Vagina (tissue), 2 donors: ENCODE measurements around the gene NAPB. TPM values are rescaled to one million over a fixed set of nuclear protein-coding genes. Genes with fewer than 3 reads are reported as not detected.

Experiments used
- DNase-seq, 2 donors: peaks; one replicate each; pipeline ENCODE4 v3.0.0-alpha.2; 2017; ENCODE audit errors: extremely low spot score in 2 of 2
- H3K27ac ChIP-seq: fragments of 200-600 bp; sonication (generic); one replicate; pipeline ENCODE4 v1.5.1; 2019
- H3K27me3 ChIP-seq: fragments of 200-600 bp; sonication (generic); one replicate; pipeline ENCODE4 v1.5.1; 2019
- H3K36me3 ChIP-seq, 2 donors: fragments of 200-600 bp; sonication (generic); one replicate each; pipeline ENCODE4 v1.5.1; 2017 to 2019
- H3K4me1 ChIP-seq: fragments of 200-600 bp; sonication (generic); one replicate; pipeline ENCODE4 v1.5.1; 2019
- H3K4me3 ChIP-seq, 2 donors: fragments of 200-600 bp; sonication (generic); 1 replicate in 1 of 2; 2 replicates in 1 of 2; pipeline ENCODE4 v1.5.1; 2016 to 2019
- H3K9me3 ChIP-seq: fragments of 200-600 bp; sonication (generic); one replicate; pipeline ENCODE4 v1.5.1; 2019
- POLR2A ChIP-seq, 2 donors: fragments of 450-650 bp; IDR thresholded peaks; one replicate each; pipeline ENCODE4 v1.6.1; 2017; ENCODE audit warnings: antibody characterized with exemption in 2 of 2, mild to moderate bottlenecking in 2 of 2, moderate library complexity in 2 of 2
- POLR2AphosphoS5 ChIP-seq, 2 donors: sonication (generic); formaldehyde crosslinking; IDR thresholded peaks; one replicate each; pipeline ENCODE4 v1.9.0; 2017; ENCODE audit warnings: antibody characterized with exemption in 2 of 2, mild to moderate bottlenecking in 2 of 2, low read depth in 1 of 2; ENCODE audit not compliant: insufficient read depth in 1 of 2
- intact Hi-C: fragments of 100-400 bp; cut with DNase I; formaldehyde crosslinking; loops from one replicate; pipeline ENCODE4 v1.15.1; 2023
- small RNA-seq: library from RNA; depleted of rRNA; stranded (forward); fragments of <200 nt; gene quantifications from one replicate; pipeline ENCODE3, GENCODE V24; 2016
- total RNA-seq: library from RNA; depleted of rRNA; stranded (reverse); fragments of >200 nt; gene quantifications from one replicate; pipeline ENCODE4 v1.2.3, GENCODE V29; 2016
- TF ChIP-seq, protein P1 (sequence below), 3 experiments: fragments of 450-650 bp in 2 of 3; fragments of 200-600 bp in 1 of 3; sonication (generic) in 1 of 3; IDR thresholded peaks; one replicate each; pipeline ENCODE4 v1.5.1; 2017 to 2019; ENCODE audit warnings: antibody characterized with exemption in 3 of 3, mild to moderate bottlenecking in 2 of 3, moderate library complexity in 2 of 3

NAPB gene
- total RNA-seq, 1 donor from 2014 or later = 28.5 TPM

DNA sequence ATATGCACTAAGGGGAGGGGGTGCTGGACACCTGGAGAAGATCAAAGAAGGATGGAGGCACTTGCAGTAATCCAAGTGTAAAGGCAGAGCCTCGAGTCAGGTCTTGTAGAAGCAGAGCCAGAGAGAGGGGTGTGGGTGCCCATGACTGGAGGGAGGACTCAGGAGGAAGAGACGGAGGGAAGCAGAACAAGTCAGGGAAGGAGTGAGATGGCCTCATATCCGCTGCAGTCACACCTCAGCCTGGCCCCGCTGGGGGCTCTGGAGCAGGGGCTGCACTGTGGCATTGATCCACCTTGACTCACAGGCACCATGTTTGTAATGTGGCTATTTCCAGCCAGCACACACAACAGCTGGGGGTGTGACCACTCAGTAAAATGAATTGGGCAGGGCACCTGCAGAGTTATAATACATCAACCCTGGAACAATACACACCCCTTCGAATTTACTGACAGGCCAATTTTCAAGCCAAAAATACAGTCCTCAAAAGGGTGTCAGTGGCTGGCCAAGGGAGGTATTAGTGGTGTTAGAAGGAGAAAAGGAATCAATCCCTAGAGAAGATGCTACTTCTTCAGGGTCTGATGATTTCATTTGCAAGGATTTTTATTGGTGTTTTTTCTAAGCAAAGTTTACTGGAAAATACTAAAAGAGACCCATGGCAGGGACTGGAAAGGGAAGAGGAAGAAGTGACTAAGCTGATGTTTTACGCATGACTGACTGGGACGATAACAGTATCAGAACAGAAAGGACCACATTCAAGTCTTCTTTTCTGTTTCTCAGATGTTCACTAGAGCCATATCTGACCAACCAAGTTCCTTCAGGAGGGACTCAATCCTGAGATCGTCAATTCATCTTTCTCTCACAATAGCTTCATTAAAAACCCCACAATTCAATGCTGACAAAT, 89.6 kb downstream of the NAPB start:
- no peak overlapping the region for H3K27ac ChIP-seq

DNA sequence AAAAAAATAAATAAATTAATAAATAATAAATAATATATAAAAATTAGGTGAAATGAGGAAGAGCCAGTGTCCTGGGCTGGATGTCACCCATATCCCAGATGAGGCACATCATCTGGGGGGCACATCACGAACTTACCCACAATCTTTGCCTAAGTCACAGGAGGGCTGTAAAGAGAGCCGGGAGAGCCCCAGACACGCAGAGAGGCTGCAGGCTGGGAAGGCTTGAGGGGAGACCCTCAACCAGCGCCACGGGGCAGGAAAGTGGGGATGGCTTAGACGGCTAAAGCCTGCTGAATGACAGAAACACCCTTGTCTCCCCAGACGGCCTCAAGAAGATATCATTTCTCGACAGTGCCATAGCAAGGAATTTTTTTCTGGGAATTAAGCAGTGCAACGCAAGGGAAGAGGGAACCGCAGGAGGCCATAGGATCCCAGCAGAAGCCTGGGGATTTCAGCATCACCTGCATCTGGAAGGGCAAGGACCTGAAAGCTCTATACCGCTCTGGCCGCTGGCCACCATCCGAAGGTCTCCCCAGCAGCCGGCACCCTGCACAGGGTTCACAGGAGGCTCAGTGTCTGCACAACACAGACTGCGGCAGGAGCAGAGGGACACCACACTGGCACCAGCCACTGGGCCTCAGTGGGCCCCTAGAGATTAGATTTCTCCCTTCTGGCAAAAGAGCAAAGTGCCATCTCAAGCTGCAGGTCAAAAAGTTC, 93.5 kb downstream of the NAPB start:
- no peaks in the 10 kb centered on the region for H3K36me3 ChIP-seq
- no peak for DNase-seq
- H3K9me3 ChIP-seq = no peaks in the 10 kb centered on the region

More for the DNA sequence above, 89.6 kb downstream of the NAPB start:
- Histone ChIP-seq H3K9me3 (no peaks in the 10 kb centered on the region), H3K4me1 (no peaks in the 10 kb centered on the region), H3K4me3 (no peak overlapping the region), H3K27me3 (no peaks in the 10 kb centered on the region), H3K36me3 (no peaks in the 10 kb centered on the region)
- intact Hi-C loops = no loop called here
- TF ChIP-seq POLR2AphosphoS5 (IDR thresholded peaks at IDR 0.05; ENCODE audit: insufficient read depth in 1 of 2, low read depth in 1 of 2) (no peak), POLR2A (IDR thresholded peaks at IDR 0.05) (no peak)
- TF ChIP-seq, protein P1, sequence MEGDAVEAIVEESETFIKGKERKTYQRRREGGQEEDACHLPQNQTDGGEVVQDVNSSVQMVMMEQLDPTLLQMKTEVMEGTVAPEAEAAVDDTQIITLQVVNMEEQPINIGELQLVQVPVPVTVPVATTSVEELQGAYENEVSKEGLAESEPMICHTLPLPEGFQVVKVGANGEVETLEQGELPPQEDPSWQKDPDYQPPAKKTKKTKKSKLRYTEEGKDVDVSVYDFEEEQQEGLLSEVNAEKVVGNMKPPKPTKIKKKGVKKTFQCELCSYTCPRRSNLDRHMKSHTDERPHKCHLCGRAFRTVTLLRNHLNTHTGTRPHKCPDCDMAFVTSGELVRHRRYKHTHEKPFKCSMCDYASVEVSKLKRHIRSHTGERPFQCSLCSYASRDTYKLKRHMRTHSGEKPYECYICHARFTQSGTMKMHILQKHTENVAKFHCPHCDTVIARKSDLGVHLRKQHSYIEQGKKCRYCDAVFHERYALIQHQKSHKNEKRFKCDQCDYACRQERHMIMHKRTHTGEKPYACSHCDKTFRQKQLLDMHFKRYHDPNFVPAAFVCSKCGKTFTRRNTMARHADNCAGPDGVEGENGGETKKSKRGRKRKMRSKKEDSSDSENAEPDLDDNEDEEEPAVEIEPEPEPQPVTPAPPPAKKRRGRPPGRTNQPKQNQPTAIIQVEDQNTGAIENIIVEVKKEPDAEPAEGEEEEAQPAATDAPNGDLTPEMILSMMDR (IDR thresholded peaks at IDR 0.05) = no peak
- DNase-seq = no peak

DNA sequence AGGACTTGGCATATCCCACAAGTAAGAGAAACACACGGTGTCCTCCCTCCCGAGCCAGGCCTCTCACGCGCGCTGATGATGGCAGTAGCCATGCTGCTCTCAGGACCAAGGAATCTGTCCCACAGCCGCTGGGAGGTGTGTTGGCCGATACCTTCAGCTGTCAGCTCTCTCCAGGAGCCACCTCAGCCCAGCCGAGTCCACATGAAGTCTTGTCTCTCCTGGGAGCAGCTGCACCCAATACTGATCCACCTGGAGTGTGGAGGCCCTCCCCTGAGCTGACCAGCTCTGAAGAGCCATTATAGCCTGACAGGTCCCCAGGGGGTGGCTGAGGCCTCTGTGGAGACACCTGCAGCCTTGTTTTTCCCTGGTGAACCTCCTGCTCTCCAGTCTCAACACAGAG, 94.5 kb downstream of the NAPB start:
- Histone ChIP-seq H3K4me1 (no peaks in the 10 kb centered on the region), H3K27ac (no peak overlapping the region), H3K4me3 (no peak overlapping the region), H3K27me3 (no peaks in the 10 kb centered on the region), H3K9me3 (no peaks in the 10 kb centered on the region), H3K36me3 (no peaks in the 10 kb centered on the region)
- intact Hi-C loops = no loop called here
- no peak for TF ChIP-seq POLR2A (IDR thresholded peaks at IDR 0.05)
- TF ChIP-seq, protein P1 (IDR thresholded peaks at IDR 0.05) = no peak
- TF ChIP-seq POLR2AphosphoS5 (IDR thresholded peaks at IDR 0.05; ENCODE audit: insufficient read depth in 1 of 2, low read depth in 1 of 2) = no peak
- DNase-seq = no peak

More for the DNA sequence above, 93.5 kb downstream of the NAPB start:
- H3K27me3 ChIP-seq = no peaks in the 10 kb centered on the region
- no peaks in the 10 kb centered on the region for H3K4me1 ChIP-seq
- intact Hi-C loops = no loop called here
- TF ChIP-seq, protein P1 (IDR thresholded peaks at IDR 0.05) = no peak
- H3K27ac ChIP-seq = no peak overlapping the region
- H3K4me3 ChIP-seq = no peak overlapping the region

DNA sequence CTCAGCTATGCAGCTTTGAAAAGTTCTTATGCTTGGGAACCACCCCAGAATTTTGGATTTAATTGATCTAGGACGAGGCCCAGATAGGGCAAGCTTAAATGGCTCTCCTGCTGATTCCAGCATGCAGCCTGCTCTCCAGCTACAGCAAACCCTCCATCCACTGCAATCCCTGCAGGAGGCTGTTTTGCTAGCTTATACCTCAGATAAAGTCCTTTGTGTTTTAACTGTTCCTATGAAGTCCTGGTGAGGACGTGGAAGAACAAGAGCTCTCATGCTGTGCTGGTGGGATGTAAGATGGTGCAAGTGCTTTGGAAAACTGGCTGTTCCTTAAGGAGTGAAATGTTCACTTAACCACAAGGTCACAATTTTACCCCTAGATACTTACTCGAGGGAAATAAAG, 96.2 kb downstream of the NAPB start:
- H3K27ac ChIP-seq = no peak overlapping the region
- intact Hi-C loops = no loop called here
- TF ChIP-seq POLR2A (IDR thresholded peaks at IDR 0.05) (no peak), POLR2AphosphoS5 (IDR thresholded peaks at IDR 0.05; ENCODE audit: insufficient read depth in 1 of 2, low read depth in 1 of 2) (no peak)
- TF ChIP-seq, protein P1 (IDR thresholded peaks at IDR 0.05) = no peak
- H3K4me3 ChIP-seq = no peak overlapping the region
- DNase-seq = no peak
- no peaks in the 10 kb centered on the region for H3K9me3 ChIP-seq
- H3K4me1 ChIP-seq = no peaks in the 10 kb centered on the region
- H3K27me3 ChIP-seq = no peaks in the 10 kb centered on the region
- H3K36me3 ChIP-seq = no peaks in the 10 kb centered on the region

Small RNA genes within 50 kb of the gene (small RNA-seq; reads per million reads assigned to genes)
- gene RF00019 = not detected
- gene RNA5SP479 = not detected

Other genes with a start within 250 kb of the NAPB start
- 40.0 TPM for gene NXT1, start 70.7 kb downstream of the NAPB start, total RNA-seq
- gene GZF1, start 59.3 kb downstream of the NAPB start, total RNA-seq = 20.9 TPM
- not detected for gene CSTL1, start 18.2 kb upstream of the NAPB start, total RNA-seq
- gene CST11, start 31.4 kb upstream of the NAPB start, total RNA-seq = not detected
- gene CST8, start 69.6 kb upstream of the NAPB start, total RNA-seq = not detected
- not detected for gene CST9L, start 147.0 kb upstream of the NAPB start, total RNA-seq
- not detected for gene CST9, start 184.4 kb upstream of the NAPB start, total RNA-seq
- gene CST3, start 216.5 kb upstream of the NAPB start, total RNA-seq = 1,106 TPM